Right lobe of liver (tissue), 4 donors: ENCODE results near the gene CYTIP.

Source experiments
- POLR2A ChIP-seq: fragments of 450-650 bp; IDR thresholded peaks from one replicate; pipeline ENCODE4 v1.6.1; 2017; ENCODE audit warnings: antibody characterized with exemption, mild to moderate bottlenecking
- TF ChIP-seq, protein P1 (sequence below), 4 donors: fragments of 200-600 bp in 3 of 4; fragments of 450-650 bp in 1 of 4; IDR thresholded peaks; one replicate each; pipeline versions ENCODE4 v1.5.1 to v1.8.0; 2016 to 2022; ENCODE audit warnings: antibody characterized with exemption in 4 of 4, mild to moderate bottlenecking in 2 of 4
- donor health status: DM: no; HTN: no; CAD: no.
- donor health status: DM: no; HTN: no; CAD: no.
- donor health status: DM: no; HTN: yes; CAD: no.

- TF ChIP-seq, protein P1, sequence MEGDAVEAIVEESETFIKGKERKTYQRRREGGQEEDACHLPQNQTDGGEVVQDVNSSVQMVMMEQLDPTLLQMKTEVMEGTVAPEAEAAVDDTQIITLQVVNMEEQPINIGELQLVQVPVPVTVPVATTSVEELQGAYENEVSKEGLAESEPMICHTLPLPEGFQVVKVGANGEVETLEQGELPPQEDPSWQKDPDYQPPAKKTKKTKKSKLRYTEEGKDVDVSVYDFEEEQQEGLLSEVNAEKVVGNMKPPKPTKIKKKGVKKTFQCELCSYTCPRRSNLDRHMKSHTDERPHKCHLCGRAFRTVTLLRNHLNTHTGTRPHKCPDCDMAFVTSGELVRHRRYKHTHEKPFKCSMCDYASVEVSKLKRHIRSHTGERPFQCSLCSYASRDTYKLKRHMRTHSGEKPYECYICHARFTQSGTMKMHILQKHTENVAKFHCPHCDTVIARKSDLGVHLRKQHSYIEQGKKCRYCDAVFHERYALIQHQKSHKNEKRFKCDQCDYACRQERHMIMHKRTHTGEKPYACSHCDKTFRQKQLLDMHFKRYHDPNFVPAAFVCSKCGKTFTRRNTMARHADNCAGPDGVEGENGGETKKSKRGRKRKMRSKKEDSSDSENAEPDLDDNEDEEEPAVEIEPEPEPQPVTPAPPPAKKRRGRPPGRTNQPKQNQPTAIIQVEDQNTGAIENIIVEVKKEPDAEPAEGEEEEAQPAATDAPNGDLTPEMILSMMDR (IDR thresholded peaks at IDR 0.05): no peak
- TF ChIP-seq POLR2A: no peak
Measured at GRCh38 chr2:157418239-157418641, 25.6 kb downstream of the CYTIP start.
